NCI-H128 (cell line): Measurements from ENCODE around the gene TSPAN3.

Experiments used
- DNase-seq: peaks from one replicate; lab custom pipeline; 2025; ENCODE audit not compliant: unreplicated experiment; lab: John Stamatoyannopoulos, UW

The TSPAN3 gene

GRCh38 chr15:77057685-77058084 is 13.2 kb downstream of the TSPAN3 start:
- DNase-seq, result no peak

DNA sequence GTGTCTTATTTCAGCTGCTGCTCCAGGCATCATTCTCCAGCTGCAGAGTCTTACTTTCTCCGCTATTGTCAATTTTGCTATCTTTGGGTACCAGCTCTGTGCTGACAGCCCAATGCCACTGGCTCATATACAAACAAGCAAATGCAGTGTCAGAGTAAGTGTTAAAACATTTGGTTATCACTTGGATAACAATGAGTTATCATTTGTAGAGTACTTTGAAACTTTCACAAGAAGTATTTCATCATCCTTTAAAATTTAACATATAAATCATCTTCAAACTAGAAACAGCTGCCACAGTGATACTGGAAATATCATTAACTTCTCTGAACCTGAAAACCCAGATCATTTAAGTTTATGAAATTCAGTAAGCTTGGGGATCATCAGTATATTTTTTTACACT is 13.8 kb downstream of the TSPAN3 start:
- no peak for DNase-seq

GRCh38 chr15:77053709-77054108 is 17.2 kb downstream of the TSPAN3 start:
- DNase-seq, result no peak

- DNase-seq, result no peak
Measured at GRCh38 chr15:77052556-77052955, 18.4 kb downstream of the TSPAN3 start.

GRCh38 chr15:77048135-77048876 is 22.6 kb downstream of the TSPAN3 start:
- no peak for DNase-seq

DNA sequence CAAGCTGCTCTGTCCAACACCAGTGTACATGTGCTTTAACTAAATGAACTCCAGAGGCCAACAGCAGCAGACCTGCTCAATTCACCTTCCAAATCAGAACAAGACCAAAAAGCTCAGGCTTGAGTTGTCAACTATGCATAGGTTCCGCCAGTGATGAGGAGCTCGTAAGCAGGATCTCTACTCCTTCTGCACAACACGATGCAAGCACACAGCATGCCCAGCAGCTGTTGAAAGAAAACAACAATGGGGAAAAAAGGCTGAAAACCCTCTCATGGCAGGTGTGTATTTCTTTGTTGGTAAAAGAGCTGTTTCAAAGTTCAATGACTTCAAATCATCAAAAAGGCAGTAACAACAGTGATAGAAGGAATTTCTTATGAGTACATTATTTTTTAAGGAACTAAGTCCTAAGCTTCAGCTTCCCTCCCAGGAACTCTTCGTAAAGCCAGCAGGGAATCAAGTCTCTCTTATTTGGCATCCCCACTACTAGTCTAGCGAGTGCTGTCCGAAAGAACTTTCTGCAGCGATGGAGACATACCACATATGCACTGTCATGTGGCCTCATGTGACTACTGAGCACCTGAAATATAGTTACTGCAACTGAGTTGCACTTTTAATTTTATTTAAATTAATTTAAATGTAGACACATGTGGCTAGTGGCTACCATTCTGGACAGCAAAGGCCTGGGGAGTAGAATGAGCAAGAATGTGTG is 24.1 kb downstream of the TSPAN3 start:
- DNase-seq, result no peak

DNA sequence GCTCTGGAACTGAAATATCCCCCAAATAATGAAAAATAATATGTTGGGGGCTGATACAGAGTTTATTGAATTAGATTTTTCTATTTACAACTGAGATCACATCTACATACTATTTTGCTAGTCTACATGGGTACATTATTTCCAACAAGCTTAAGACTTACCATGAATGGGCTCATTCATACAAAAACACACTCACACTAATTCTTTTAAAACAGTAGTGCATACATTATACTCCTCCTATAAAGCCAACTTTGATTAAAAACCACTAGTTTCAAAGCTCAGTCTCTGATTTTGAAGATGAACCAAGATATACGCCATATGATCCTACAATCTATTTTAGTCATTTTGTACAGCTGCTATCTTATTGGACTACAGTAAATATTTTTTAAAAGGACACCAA is 24.9 kb downstream of the TSPAN3 start:
- DNase-seq, result no peak

DNA sequence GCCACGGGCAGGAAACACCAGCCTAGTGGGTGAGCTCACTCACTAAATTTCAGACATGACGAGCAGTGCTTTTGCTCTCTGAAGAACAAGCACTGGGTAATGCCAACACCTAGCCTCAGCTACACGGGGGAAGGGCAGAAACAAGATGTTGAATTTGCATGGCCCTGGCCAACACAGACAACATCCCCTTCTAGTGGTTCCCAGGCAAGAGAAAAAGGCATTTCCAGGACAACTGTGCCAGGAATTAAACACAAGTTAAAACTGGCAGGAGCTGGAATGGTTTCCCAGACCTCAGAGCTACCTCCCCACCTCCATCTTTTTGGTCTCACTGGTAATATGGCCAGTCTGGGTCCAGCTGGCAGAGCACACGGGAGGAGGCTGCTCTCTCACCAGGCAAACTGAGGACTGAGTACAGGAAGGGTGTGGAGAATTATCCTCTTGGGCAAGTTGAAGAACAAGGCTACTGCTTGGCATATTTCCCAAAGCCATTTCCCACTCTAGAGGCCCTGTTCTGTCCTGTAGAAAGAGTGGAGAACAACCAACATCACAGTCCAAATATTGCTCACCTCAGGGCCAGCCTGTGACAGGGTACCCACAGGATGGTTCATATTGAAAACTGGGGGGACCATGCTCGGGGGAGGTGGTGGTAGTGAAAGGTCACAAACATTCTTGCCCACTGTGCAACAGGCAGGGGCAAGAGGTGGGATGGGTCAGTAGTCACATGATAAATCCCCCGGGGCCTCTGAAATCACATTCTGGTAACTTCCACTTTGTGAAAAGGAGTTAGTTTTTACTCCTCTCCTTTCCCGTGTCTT is 26.5 kb downstream of the TSPAN3 start:
- DNase-seq, result no peak

GRCh38 chr15:77042955-77043920 is 27.7 kb downstream of the TSPAN3 start:
- no peak for DNase-seq

DNA sequence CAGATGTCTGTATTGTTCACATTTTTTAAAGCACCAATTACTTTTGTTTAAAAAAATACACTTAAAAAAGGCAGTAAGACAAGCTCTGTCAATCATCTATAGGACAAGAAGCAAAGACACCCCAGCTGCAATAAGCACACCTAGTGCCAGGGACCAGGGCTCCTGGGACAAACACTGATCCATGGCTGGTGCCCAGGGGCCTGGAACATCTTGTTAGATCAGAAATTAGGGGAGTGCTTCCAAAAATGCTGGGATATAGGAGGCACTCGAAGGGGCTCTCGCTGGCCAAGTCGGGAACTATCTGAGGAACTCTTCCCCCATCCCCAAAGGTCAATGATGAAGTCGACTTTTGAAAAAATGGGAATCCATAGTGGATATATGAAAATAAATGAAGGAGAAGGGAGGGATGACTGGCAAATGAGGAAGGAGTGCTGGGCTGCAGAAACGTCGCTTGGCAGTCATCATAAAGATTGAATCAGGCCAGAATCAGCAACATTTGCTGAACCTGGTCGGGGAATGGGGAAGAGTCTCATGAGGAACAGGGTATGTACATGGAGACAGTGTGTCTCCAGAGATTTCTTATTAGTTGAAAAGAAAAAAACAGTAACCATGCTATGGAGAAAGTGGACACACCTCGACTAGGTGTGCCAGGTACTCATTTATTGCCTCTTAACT is 28.5 kb downstream of the TSPAN3 start:
- no peak for DNase-seq

GRCh38 chr15:77040673-77041072 is 30.2 kb downstream of the TSPAN3 start:
- DNase-seq, result no peak

DNA sequence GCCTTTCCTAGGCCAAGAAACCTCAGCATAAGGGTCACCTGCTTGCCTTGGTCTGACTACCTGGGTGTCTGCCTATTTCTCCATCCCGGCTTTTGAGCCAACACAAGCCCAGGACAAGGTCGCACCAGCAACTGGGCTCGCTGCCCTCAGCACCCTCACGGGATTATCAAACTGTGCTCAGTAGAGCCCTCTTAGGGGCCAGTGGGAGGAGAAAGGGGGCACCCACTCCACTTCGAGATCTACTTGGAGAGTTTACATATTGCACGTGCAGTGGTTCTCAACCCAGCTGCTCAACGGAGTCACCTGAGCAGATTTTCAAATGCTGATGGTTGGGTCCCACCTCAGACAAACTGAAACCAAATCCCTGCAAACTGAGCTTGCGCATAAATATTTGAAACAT is 31.1 kb downstream of the TSPAN3 start:
- no peak for DNase-seq

GRCh38 chr15:77039217-77039533 is 31.7 kb downstream of the TSPAN3 start:
- DNase-seq, result no peak

DNA sequence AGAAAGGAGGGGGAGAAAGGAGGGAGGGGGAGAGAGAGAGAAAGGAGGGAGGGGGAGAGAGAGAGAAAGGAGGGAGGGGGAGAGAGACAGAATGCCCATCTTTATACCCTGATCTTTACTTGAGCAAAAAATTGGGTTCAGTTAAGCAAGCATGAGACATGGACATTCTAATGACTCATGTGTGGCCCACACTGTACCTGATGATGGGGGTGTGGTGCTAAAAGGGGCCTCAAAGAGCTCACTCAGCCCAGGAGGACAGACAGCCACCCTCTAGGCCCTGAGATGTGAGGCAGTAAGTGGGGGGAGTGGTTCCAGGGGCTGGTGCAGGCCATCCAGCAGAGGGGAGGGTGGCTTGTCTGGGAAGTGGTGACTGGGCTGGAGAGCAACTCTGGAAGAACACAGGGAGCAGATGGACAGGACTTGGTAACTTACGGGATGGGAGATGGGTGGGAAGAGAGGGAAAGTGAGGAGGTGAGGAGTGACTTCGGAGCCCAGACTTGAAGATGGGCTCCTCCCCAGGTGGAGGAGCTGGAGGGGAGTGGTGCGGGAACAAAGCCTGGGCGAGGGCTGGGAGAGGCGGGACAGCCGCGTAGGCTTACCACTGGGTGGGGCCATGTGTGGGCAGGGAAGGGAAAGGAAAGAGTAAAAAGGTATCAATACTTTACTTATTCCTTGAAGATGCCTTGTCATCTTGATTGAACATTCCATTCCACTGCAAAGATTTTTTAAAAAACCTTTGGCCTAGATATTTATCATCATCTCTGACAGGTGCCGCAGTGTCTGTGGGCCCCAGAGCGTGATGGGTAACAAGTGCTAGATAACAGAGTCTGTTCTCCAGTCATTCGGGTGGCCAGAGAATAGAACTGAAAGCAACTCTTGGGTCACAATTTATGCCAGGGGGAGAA is 32.3 kb downstream of the TSPAN3 start:
- no peak for DNase-seq

DNA sequence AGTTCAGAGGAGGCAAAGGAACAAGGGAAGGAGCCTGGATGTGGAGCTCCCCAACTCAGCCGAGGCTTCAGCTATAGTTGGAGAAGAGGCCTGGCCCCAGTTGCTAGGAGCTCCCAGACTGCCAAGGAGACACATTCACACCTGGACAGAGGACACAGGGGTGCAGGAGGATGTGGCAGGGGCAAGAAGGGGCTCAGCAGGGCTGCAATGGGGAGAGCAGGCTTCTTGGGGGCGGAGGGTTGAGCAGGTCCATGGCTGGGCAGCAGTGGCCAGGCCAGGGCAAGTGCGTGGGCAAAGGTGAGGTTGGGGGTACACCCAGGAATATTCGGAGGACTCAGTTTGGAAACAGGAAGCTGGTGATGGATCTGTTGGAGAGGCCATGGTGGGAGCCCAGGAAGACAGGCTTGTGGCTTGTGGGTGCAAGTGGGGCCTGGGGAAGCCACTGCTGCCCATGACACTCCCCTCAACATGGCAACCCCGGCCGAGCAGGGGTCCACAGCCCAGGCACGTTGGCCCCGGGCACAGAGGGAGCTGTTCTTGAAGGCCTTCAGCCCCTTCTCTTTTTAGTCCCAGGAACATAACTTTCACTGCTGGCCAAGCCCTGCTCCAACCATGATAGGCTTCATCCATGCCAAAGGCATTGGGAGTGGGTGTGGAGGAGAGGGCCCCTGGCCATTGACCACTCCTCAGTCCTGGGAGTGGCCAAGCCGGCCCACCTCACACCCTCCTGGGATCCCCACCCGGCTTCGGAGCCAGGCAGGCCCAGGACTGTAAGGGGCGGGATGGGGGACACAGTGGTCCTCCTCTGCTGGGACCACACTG is 33.3 kb downstream of the TSPAN3 start:
- DNase-seq, result no peak

DNA sequence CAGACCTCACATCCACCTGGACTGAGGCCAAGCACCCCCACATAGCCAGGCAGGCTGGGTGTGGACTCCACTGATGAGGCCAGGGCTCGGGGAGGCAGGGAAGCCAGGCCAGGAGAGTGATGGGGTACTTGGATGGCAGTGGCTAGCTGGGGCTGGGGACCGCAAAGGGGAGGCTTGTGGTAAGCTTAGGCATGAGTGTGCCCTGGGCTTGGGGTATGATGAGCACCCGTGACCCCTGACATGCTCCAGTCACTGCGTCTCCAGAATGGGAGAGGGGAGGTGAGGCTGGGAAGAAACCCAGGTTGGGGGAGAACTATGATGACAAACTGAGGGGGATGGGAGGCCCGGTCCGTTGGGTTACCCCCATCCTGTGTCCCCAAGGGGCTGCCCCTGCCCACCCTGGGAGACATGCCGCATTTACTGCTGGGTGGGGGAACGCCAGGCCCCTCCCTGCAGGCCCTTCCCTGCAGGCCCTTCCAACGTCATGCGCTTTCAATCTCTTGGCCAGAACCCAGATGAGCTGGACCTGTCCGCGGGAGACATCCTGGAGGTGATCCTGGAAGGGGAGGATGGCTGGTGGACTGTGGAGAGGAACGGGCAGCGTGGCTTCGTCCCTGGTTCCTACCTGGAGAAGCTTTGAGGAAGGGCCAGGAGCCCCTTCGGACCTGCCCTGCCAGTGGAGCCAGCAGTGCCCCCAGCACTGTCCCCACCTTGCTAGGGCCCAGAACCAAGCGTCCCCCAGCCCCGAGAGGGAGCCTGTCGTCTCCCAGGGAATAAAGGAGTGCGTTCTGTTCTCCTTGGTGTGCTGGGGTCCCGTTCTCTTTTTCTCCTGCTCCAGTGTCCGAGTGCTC is 34.1 kb downstream of the TSPAN3 start:
- no peak for DNase-seq

DNA sequence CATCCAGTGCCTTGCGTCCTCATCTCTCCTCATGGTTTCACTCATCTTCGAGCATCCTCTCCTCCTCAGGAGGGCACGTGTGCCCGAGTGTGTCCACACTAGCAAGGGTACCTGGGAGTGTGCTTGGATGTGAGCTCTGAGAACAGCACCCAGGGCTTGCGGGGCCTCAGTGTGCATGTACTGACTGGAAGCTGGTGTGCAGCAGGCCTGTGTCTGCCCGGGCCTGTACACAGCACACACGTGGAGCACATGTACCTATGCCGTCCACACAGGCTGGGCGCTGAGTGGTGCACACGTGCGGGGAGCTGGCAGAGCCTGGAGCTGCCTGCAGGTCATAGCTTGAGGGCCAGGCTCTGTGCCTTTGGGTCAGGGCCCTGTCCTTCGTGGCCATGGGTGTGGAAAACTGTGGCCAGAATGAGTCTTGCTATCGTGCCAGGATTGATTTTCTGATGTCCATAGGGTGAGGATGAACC is 34.9 kb downstream of the TSPAN3 start:
- no peak for DNase-seq
